ENCODE results near the gene PRKRIP1.

PRKRIP1 gene

DNA sequence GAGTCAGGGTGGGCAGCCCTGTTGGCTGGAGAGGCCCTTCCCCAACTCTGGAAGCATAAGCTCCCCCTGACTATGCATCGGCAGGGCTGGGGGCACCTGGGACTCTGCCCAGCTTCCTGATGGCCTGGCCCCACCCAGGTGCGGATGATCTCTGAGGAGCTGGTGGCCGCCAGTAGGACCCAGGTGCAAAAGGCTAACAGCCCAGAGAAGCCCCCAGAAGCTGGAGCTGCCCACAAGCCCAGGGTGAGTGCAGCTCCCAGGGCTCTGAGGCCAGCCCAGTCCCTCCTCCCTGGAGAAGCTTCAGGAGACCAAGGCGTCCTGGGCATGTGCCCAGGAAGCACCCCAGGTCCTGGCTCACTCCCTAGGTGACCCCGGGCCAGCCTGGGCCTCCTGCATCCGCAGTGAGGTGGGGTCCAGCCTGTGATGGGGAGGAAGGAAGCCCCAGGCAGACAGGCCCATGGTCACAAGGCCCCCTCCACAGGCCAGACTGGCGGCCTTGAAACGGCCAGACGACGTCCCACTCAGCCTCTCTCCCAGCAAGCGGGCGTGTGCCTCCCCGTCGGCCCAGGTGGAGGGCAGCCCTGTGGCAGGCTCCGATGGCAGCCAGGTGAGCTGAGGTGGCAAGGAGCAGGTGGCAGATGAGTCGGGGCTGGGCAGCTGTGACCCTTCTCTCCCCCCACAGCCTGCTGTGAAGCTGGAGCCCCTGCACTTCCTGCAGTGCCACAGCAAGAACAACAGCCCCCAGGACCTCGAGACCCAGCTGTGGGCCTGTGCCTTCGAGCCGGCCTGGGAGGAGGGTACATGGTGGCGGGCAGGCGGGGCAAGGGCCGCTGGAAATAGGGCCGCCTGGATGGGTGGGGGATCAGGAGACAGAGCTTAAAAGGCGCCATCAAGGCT, 71.7 kb downstream of the PRKRIP1 start:
- TF ChIP-seq ZNF514 (tag by site-specific recombination; IDR thresholded peaks at IDR 0.05) (no peak), ZNF350 (tag by site-specific recombination; IDR thresholded peaks at IDR 0.05) (no peak), SCRT2 (tag by site-specific recombination; IDR thresholded peaks at IDR 0.05) (no peak), ZBTB20 (tag by site-specific recombination; IDR thresholded peaks at IDR 0.05) (no peak), GLIS2 (tag by site-specific recombination; IDR thresholded peaks at IDR 0.05) (no peak), ZNF169 (tag by site-specific recombination; IDR thresholded peaks at IDR 0.05) (no peak), TRIM28 (IDR thresholded peaks at IDR 0.05; ENCODE audit: borderline replicate concordance, low read length) (no peak), ZSCAN23 (tag by site-specific recombination; IDR thresholded peaks at IDR 0.05) (no peak), ZNF416 (tag by site-specific recombination; IDR thresholded peaks at IDR 0.05) (no peak), BCL11A (tag by site-specific recombination; IDR thresholded peaks at IDR 0.05; ENCODE audit: low read depth) (no peak), ZNF677 (tag by site-specific recombination; IDR thresholded peaks at IDR 0.05) (no peak), ZNF623 (tag by site-specific recombination; IDR thresholded peaks at IDR 0.05) (no peak), ZNF423 (tag by site-specific recombination; IDR thresholded peaks at IDR 0.05) (no peak), HOXD13 (CRISPR knock-in tag; IDR thresholded peaks at IDR 0.05; ENCODE audit: borderline replicate concordance) (no peak), RBAK (tag by site-specific recombination; IDR thresholded peaks at IDR 0.05) (no peak), ZNF391 (tag by site-specific recombination; IDR thresholded peaks at IDR 0.05; ENCODE audit: borderline replicate concordance, low read depth) (no peak), ZNF624 (tag by site-specific recombination; IDR thresholded peaks at IDR 0.05) (no peak)
- TF ChIP-seq, protein P1, sequence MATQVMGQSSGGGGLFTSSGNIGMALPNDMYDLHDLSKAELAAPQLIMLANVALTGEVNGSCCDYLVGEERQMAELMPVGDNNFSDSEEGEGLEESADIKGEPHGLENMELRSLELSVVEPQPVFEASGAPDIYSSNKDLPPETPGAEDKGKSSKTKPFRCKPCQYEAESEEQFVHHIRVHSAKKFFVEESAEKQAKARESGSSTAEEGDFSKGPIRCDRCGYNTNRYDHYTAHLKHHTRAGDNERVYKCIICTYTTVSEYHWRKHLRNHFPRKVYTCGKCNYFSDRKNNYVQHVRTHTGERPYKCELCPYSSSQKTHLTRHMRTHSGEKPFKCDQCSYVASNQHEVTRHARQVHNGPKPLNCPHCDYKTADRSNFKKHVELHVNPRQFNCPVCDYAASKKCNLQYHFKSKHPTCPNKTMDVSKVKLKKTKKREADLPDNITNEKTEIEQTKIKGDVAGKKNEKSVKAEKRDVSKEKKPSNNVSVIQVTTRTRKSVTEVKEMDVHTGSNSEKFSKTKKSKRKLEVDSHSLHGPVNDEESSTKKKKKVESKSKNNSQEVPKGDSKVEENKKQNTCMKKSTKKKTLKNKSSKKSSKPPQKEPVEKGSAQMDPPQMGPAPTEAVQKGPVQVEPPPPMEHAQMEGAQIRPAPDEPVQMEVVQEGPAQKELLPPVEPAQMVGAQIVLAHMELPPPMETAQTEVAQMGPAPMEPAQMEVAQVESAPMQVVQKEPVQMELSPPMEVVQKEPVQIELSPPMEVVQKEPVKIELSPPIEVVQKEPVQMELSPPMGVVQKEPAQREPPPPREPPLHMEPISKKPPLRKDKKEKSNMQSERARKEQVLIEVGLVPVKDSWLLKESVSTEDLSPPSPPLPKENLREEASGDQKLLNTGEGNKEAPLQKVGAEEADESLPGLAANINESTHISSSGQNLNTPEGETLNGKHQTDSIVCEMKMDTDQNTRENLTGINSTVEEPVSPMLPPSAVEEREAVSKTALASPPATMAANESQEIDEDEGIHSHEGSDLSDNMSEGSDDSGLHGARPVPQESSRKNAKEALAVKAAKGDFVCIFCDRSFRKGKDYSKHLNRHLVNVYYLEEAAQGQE (tag by site-specific recombination; IDR thresholded peaks at IDR 0.05) = no peak
- TF ChIP-seq, protein P2, sequence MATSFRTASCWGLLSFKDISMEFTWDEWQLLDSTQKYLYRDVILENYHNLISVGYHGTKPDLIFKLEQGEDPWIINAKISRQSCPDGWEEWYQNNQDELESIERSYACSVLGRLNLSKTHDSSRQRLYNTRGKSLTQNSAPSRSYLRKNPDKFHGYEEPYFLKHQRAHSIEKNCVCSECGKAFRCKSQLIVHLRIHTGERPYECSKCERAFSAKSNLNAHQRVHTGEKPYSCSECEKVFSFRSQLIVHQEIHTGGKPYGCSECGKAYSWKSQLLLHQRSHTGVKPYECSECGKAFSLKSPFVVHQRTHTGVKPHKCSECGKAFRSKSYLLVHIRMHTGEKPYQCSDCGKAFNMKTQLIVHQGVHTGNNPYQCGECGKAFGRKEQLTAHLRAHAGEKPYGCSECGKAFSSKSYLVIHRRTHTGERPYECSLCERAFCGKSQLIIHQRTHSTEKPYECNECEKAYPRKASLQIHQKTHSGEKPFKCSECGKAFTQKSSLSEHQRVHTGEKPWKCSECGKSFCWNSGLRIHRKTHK (tag by site-specific recombination; IDR thresholded peaks at IDR 0.05) = no peak
- TF ChIP-seq, protein P3, sequence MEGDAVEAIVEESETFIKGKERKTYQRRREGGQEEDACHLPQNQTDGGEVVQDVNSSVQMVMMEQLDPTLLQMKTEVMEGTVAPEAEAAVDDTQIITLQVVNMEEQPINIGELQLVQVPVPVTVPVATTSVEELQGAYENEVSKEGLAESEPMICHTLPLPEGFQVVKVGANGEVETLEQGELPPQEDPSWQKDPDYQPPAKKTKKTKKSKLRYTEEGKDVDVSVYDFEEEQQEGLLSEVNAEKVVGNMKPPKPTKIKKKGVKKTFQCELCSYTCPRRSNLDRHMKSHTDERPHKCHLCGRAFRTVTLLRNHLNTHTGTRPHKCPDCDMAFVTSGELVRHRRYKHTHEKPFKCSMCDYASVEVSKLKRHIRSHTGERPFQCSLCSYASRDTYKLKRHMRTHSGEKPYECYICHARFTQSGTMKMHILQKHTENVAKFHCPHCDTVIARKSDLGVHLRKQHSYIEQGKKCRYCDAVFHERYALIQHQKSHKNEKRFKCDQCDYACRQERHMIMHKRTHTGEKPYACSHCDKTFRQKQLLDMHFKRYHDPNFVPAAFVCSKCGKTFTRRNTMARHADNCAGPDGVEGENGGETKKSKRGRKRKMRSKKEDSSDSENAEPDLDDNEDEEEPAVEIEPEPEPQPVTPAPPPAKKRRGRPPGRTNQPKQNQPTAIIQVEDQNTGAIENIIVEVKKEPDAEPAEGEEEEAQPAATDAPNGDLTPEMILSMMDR (tag by site-specific recombination; IDR thresholded peaks at IDR 0.05) = no peak
- CTCF ChIA-PET = interaction anchor here (0.6 to 1.5 kb wide), 6 partner anchors 11 to 67 kb away, joined by 3 to 10 read pairs (median 3); no protein-coding TSS in a partner anchor
- Histone ChIP-seq H3K4me3 (ENCODE audit: low read depth, low read length) (no peak overlapping the region), H3K9me3 (ENCODE audit: control insufficient read depth, insufficient read depth, low read depth, low read length) (no peaks in the 10 kb centered on the region), H3K4me1 (ENCODE audit: control insufficient read depth, insufficient read depth, low read length) (no peaks in the 10 kb centered on the region; the same call in 1 of the 2 replicates), H3K27ac (ENCODE audit: extremely low read depth, low read depth, low read length) (no peak overlapping the region), H3K36me3 (ENCODE audit: control insufficient read depth in 2 of 2, insufficient read depth in 1 of 2, low read length in 2 of 2) (peaks cover 0 to 45% of the 10 kb centered on the region in 2 experiments; a peak in 2 of 3 replicates)
- POLR2A ChIA-PET = interaction anchor here (0.6 to 0.9 kb wide), 2 partner anchors 104 to 929 kb away, joined by 3 read pairs; no protein-coding TSS in a partner anchor
